GM10266 (cell line): ENCODE results near the gene HORMAD2.

ENCODE experiments used
- DNase-seq: peaks from one replicate; pipeline ENCODE4 v3.0.0; 2012; ENCODE audit errors: extremely low spot score
- TF ChIP-seq, protein P1 (sequence below): IDR thresholded peaks from 2 replicates; pipeline ENCODE4 v1.5.1; 2012; ENCODE audit warnings: mild to moderate bottlenecking, low read depth; ENCODE audit not compliant: control insufficient read depth, insufficient read depth; ENCODE audit errors: missing control alignments

HORMAD2 gene

DNA sequence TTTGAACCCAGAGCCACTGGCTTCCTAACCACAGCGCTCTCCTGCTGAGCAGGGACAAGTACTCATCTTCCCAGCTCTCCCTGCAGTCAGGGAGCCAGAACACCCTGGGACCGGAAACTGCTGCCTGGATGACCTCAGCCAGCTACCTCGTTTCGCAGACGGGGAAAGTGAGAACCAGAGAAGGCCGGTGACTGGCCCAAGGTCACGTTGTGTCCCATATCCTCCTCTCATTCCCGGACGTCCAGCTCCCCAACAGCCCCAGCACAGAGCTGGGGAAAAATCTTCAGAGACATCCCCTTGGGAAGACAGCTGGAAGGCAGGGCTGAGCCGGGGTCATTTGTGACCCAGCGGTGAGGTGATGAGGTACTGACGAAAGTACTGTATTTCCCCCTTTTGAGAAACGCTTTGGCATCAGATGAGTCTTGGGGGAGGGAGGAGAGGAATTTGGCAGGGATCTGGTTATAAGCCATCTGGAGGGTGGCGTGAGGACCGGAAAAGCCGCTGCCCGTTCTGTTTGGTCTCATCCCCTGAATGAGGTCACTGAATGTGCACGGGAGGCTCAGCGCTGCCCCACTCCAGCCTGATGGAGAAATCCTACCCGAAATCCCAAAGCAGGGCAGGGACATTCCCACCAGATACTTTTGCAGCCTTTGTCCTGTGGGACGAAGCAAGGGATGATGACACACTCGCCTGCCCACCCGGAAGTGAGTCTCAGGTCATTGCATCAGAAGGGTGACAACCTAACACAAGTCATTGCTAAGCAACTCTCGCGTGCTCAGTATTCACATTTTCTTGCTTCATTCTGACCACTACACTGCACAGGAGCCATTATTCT lies 125.2 kb downstream of the HORMAD2 start:
- no peak for DNase-seq
- TF ChIP-seq, protein P1, sequence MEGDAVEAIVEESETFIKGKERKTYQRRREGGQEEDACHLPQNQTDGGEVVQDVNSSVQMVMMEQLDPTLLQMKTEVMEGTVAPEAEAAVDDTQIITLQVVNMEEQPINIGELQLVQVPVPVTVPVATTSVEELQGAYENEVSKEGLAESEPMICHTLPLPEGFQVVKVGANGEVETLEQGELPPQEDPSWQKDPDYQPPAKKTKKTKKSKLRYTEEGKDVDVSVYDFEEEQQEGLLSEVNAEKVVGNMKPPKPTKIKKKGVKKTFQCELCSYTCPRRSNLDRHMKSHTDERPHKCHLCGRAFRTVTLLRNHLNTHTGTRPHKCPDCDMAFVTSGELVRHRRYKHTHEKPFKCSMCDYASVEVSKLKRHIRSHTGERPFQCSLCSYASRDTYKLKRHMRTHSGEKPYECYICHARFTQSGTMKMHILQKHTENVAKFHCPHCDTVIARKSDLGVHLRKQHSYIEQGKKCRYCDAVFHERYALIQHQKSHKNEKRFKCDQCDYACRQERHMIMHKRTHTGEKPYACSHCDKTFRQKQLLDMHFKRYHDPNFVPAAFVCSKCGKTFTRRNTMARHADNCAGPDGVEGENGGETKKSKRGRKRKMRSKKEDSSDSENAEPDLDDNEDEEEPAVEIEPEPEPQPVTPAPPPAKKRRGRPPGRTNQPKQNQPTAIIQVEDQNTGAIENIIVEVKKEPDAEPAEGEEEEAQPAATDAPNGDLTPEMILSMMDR = no peak

GRCh38 chr22:30206944-30207343 lies 126.7 kb downstream of the HORMAD2 start:
- DNase-seq = no peak
- TF ChIP-seq, protein P1 = no peak

- DNase-seq = no peak
- TF ChIP-seq, protein P1 = no peak
These were observed 128.7 kb downstream of the HORMAD2 start for GRCh38 chr22:30208631-30209603.

GRCh38 chr22:30209642-30210041 lies 129.4 kb downstream of the HORMAD2 start:
- TF ChIP-seq, protein P1 = no peak
- no peak for DNase-seq

GRCh38 chr22:30210235-30210909 lies 130.1 kb downstream of the HORMAD2 start:
- no peak for DNase-seq
- TF ChIP-seq, protein P1 = no peak

GRCh38 chr22:30211124-30211820 lies 131.0 kb downstream of the HORMAD2 start:
- TF ChIP-seq, protein P1 = no peak
- DNase-seq = no peak
